WTC11 (cell line): Measurements from ENCODE around the gene SLC25A6. TPM values are rescaled to one million over a fixed set of nuclear protein-coding genes. Genes with fewer than 3 reads are reported as not detected.

ENCODE experiments used
- ATAC-seq: fragments of 200-7000 bp; cut with Tn5 transposase; 2 replicates; pipeline ENCODE4 v1.10.0; 2021; ENCODE audit warnings: mild to moderate bottlenecking, moderate library complexity
- CTCF ChIA-PET: fragments of 300-600 bp; sonication (Branson Sonifier 250); formaldehyde crosslinking; loops from one replicate; lab custom pipeline; 2021; ENCODE audit warnings: antibody characterized with exemption; lab: Charles Lee
- POLR2A ChIA-PET: fragments of 350-600 bp; sonication (Branson Sonifier 250); formaldehyde crosslinking; loops from one replicate; lab custom pipeline; 2021; ENCODE audit warnings: antibody characterized with exemption; lab: Charles Lee
- DNase-seq: peaks from one replicate; pipeline ENCODE4 v3.0.0; 2021; ENCODE audit warnings: low spot score
- H3K27ac Mint-ChIP-seq: 2 replicates; pipeline ENCODE4 v1.8.0; 2021; ENCODE audit warnings: mixed read lengths
- H3K27me3 Mint-ChIP-seq: 2 replicates; pipeline ENCODE4 v1.8.0; 2021; ENCODE audit warnings: low read depth, mild to moderate bottlenecking, moderate library complexity, mixed read lengths
- H3K36me3 Mint-ChIP-seq: 2 replicates; pipeline ENCODE4 v1.8.0; 2021; ENCODE audit warnings: mixed read lengths
- H3K4me1 Mint-ChIP-seq: 2 replicates; pipeline ENCODE4 v1.8.0; 2022; ENCODE audit warnings: mixed read lengths
- H3K4me3 Mint-ChIP-seq: 2 replicates; pipeline ENCODE4 v1.8.0; 2021; ENCODE audit warnings: mild to moderate bottlenecking, moderate library complexity, mixed read lengths
- H3K9me3 Mint-ChIP-seq: 2 replicates; pipeline ENCODE4 v1.8.0; 2021; ENCODE audit warnings: mixed read lengths
- ATF1 ChIP-seq: sonication (generic); formaldehyde crosslinking; IDR thresholded peaks from 2 replicates; pipeline ENCODE4 v1.8.1; 2023; ENCODE audit warnings: mild to moderate bottlenecking, moderate library complexity, missing genetic modification reagents
- E2F1 ChIP-seq: sonication (generic); formaldehyde crosslinking; IDR thresholded peaks from 2 replicates; pipeline ENCODE4 v1.8.0; 2022; ENCODE audit warnings: mild to moderate bottlenecking, missing genetic modification reagents
- ELF4 ChIP-seq: sonication (generic); formaldehyde crosslinking; IDR thresholded peaks from 2 replicates; pipeline ENCODE4 v1.8.1; 2022; ENCODE audit warnings: low read depth, mild to moderate bottlenecking, moderate library complexity, missing genetic modification reagents
- EMX1 ChIP-seq: fragments of 250-450 bp; sonication (Bioruptor Pico); IDR thresholded peaks from 2 replicates; pipeline ENCODE4 v1.8.0; 2021; ENCODE audit warnings: mild to moderate bottlenecking
- ETV6 ChIP-seq: sonication (generic); formaldehyde crosslinking; IDR thresholded peaks from 2 replicates; pipeline ENCODE4 v1.8.1; 2022; ENCODE audit warnings: mild to moderate bottlenecking, missing genetic modification reagents
- FOXJ3 ChIP-seq: sonication (generic); formaldehyde crosslinking; IDR thresholded peaks from 2 replicates; pipeline ENCODE4 v1.9.0; 2021; ENCODE audit warnings: missing genetic modification reagents, mild to moderate bottlenecking, borderline replicate concordance
- GABPB1 ChIP-seq: sonication (generic); formaldehyde crosslinking; IDR thresholded peaks from 2 replicates; pipeline ENCODE4 v1.8.1; 2023; ENCODE audit warnings: mild to moderate bottlenecking, missing genetic modification reagents
- GRHL2 ChIP-seq: fragments of 250-450 bp; sonication (Bioruptor Pico); IDR thresholded peaks from 2 replicates; pipeline ENCODE4 v1.8.0; 2022; ENCODE audit warnings: mild to moderate bottlenecking, moderate library complexity; ENCODE audit not compliant: insufficient replicate concordance, severe bottlenecking
- GTF2I ChIP-seq: fragments of 250-450 bp; sonication (Bioruptor Pico); conservative IDR thresholded peaks from 2 replicates; pipeline ENCODE4 v1.4.0; 2021; ENCODE audit warnings: mild to moderate bottlenecking
- MYBL2 ChIP-seq: sonication (generic); formaldehyde crosslinking; IDR thresholded peaks from 2 replicates; pipeline ENCODE4 v1.8.1; 2023; ENCODE audit warnings: mild to moderate bottlenecking, moderate library complexity, missing genetic modification reagents
- NFYB ChIP-seq: sonication (generic); formaldehyde crosslinking; conservative IDR thresholded peaks from 2 replicates; pipeline ENCODE4 v1.8.0; 2022; ENCODE audit warnings: low read depth, missing genetic modification reagents
- OVOL2 ChIP-seq: fragments of 250-450 bp; sonication (Bioruptor Pico); IDR thresholded peaks from 2 replicates; pipeline ENCODE4 v1.9.0; 2021; ENCODE audit warnings: mild to moderate bottlenecking, borderline replicate concordance
- PRRX2 ChIP-seq: fragments of 250-450 bp; sonication (Bioruptor Pico); IDR thresholded peaks from 2 replicates; pipeline ENCODE4 v1.8.0; 2021; ENCODE audit warnings: mild to moderate bottlenecking
- SOX15 ChIP-seq: fragments of 250-450 bp; sonication (Bioruptor Pico); IDR thresholded peaks from 2 replicates; pipeline ENCODE4 v1.9.0; 2021; ENCODE audit warnings: mild to moderate bottlenecking
- ZNF219 ChIP-seq: sonication (generic); formaldehyde crosslinking; IDR thresholded peaks from 2 replicates; pipeline ENCODE4 v1.8.0; 2023; ENCODE audit warnings: missing genetic modification reagents, mild to moderate bottlenecking, borderline replicate concordance
- ZNF317 ChIP-seq: sonication (generic); formaldehyde crosslinking; IDR thresholded peaks from 2 replicates; pipeline ENCODE4 v1.8.1; 2023; ENCODE audit warnings: low read depth, mild to moderate bottlenecking, moderate library complexity, missing genetic modification reagents, borderline replicate concordance
- ZNF396 ChIP-seq: fragments of 250-450 bp; sonication (Bioruptor Pico); IDR thresholded peaks from 2 replicates; pipeline ENCODE4 v1.8.0; 2021; ENCODE audit warnings: mild to moderate bottlenecking, moderate library complexity, borderline replicate concordance
- ZNF416 ChIP-seq: fragments of 250-450 bp; sonication (Bioruptor Pico); IDR thresholded peaks from 2 replicates; pipeline ENCODE4 v1.9.0; 2021; ENCODE audit warnings: mild to moderate bottlenecking, inconsistent platforms
- total RNA-seq: library from RNA; stranded (reverse); gene quantifications from 3 replicates; pipeline ENCODE4 v1.2.3, GENCODE V29; 2021
- TF ChIP-seq, protein P1 (sequence below): sonication (generic); formaldehyde crosslinking; IDR thresholded peaks from 2 replicates; pipeline ENCODE4 v1.8.1; 2022; ENCODE audit warnings: missing genetic modification reagents, borderline replicate concordance
- TF ChIP-seq, protein P2 (sequence below): sonication (generic); formaldehyde crosslinking; IDR thresholded peaks from 2 replicates; pipeline ENCODE4 v1.8.0; 2023; ENCODE audit warnings: missing genetic modification reagents, mild to moderate bottlenecking, borderline replicate concordance
- TF ChIP-seq, protein P3 (sequence below): sonication (generic); formaldehyde crosslinking; IDR thresholded peaks from 2 replicates; pipeline ENCODE4 v1.8.0; 2022; ENCODE audit warnings: mild to moderate bottlenecking, missing genetic modification reagents
- TF ChIP-seq, protein P4 (sequence below): sonication (generic); formaldehyde crosslinking; IDR thresholded peaks from 2 replicates; pipeline ENCODE4 v1.8.1; 2022; ENCODE audit warnings: mild to moderate bottlenecking, missing genetic modification reagents, moderate library complexity, borderline replicate concordance
- TF ChIP-seq, protein P5 (sequence below): sonication (generic); formaldehyde crosslinking; IDR thresholded peaks from 2 replicates; pipeline ENCODE4 v1.8.1; 2023; ENCODE audit warnings: mild to moderate bottlenecking, missing genetic modification reagents

SLC25A6 gene
- total RNA-seq, 1 experiment from 2014 or later: 627 TPM

DNA sequence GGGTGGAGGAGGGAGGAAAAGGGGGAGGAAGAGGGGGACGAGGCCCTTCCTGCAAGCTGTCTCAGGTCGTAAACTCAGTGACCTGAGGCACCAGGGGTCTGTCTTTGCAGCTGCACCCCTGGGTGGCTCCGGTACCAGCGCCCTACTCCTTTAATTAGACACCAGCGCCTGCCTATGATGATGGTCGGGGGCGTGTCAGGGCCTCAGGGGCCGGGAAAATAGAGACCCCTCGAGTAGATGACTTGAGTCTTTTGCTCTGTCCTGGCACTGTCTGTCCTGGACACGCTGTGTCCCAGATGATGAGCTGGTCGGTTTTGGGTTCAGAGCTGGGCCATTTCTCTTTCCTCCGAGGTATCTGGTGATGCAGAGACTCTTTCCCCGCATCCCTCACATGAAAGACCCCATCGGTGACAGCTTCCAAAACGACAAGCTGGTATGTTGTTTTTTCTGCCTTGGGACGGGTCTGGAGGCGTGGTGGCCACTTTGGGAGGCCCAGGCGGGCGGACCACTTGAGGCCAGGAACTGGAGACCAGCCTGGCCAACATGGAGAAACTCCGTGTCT is 11.2 kb downstream of the SLC25A6 start (continued):
- TF ChIP-seq FOXJ3 (CRISPR knock-in tag): no peak
- no peak for TF ChIP-seq ETV6
- TF ChIP-seq GABPB1: no peak
- TF ChIP-seq, all 79 proteins: peak for 9

DNA sequence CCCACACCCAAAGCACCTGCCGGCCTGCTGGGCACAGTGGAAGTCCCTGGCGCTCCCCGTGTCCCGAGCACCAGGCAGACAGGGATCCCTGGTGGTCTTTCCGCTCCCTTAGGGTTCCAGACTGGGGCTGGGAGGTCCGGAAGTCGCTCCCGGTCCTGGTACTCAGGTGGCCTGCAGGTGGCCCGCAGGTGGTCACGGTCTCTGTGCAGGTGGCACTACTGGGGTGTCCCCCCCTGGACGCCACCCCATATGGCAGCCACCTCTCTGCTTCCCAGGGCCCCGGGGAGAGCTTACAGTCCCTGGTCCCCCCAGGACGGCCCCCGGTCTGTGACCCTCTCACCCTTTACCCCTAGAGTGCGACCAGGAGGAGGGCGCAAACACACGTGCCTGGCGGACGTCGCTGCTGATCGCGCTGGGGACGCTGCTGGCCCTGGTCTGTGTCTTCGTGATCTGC is 13.6 kb downstream of the SLC25A6 start:
- DNase-seq: no peak
- ChIA-PET POLR2A (no interaction called here), CTCF (no interaction called here)
- H3K27ac Mint-ChIP-seq: no peak overlapping the region
- H3K4me1 Mint-ChIP-seq: peaks cover 8% of the 10 kb centered on the region
- no peak overlapping the region for H3K4me3 Mint-ChIP-seq
- no peaks in the 10 kb centered on the region for H3K9me3 Mint-ChIP-seq
- no peak for ATAC-seq
- TF ChIP-seq ZNF219 (CRISPR knock-in tag): no peak
- no peak for TF ChIP-seq ETV6
- TF ChIP-seq, protein P1, sequence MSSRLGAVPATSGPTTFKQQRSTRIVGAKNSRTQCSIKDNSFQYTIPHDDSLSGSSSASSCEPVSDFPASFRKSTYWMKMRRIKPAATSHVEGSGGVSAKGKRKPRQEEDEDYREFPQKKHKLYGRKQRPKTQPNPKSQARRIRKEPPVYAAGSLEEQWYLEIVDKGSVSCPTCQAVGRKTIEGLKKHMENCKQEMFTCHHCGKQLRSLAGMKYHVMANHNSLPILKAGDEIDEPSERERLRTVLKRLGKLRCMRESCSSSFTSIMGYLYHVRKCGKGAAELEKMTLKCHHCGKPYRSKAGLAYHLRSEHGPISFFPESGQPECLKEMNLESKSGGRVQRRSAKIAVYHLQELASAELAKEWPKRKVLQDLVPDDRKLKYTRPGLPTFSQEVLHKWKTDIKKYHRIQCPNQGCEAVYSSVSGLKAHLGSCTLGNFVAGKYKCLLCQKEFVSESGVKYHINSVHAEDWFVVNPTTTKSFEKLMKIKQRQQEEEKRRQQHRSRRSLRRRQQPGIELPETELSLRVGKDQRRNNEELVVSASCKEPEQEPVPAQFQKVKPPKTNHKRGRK (CRISPR knock-in tag): no peak
- TF ChIP-seq, protein P2, sequence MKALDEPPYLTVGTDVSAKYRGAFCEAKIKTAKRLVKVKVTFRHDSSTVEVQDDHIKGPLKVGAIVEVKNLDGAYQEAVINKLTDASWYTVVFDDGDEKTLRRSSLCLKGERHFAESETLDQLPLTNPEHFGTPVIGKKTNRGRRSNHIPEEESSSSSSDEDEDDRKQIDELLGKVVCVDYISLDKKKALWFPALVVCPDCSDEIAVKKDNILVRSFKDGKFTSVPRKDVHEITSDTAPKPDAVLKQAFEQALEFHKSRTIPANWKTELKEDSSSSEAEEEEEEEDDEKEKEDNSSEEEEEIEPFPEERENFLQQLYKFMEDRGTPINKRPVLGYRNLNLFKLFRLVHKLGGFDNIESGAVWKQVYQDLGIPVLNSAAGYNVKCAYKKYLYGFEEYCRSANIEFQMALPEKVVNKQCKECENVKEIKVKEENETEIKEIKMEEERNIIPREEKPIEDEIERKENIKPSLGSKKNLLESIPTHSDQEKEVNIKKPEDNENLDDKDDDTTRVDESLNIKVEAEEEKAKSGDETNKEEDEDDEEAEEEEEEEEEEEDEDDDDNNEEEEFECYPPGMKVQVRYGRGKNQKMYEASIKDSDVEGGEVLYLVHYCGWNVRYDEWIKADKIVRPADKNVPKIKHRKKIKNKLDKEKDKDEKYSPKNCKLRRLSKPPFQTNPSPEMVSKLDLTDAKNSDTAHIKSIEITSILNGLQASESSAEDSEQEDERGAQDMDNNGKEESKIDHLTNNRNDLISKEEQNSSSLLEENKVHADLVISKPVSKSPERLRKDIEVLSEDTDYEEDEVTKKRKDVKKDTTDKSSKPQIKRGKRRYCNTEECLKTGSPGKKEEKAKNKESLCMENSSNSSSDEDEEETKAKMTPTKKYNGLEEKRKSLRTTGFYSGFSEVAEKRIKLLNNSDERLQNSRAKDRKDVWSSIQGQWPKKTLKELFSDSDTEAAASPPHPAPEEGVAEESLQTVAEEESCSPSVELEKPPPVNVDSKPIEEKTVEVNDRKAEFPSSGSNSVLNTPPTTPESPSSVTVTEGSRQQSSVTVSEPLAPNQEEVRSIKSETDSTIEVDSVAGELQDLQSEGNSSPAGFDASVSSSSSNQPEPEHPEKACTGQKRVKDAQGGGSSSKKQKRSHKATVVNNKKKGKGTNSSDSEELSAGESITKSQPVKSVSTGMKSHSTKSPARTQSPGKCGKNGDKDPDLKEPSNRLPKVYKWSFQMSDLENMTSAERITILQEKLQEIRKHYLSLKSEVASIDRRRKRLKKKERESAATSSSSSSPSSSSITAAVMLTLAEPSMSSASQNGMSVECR (CRISPR knock-in tag): no peak
- TF ChIP-seq, protein P3, sequence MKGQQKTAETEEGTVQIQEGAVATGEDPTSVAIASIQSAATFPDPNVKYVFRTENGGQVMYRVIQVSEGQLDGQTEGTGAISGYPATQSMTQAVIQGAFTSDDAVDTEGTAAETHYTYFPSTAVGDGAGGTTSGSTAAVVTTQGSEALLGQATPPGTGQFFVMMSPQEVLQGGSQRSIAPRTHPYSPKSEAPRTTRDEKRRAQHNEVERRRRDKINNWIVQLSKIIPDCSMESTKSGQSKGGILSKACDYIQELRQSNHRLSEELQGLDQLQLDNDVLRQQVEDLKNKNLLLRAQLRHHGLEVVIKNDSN (CRISPR knock-in tag): no peak
- no peak for TF ChIP-seq E2F1 (CRISPR knock-in tag)
- TF ChIP-seq PRRX2: no peak
- TF ChIP-seq EMX1 (CRISPR knock-in tag): no peak
- no peak for TF ChIP-seq GABPB1
- TF ChIP-seq SOX15 (CRISPR knock-in tag): no peak
- TF ChIP-seq ZNF317 (CRISPR knock-in tag): no peak
- TF ChIP-seq GRHL2 (CRISPR knock-in tag): no peak
- TF ChIP-seq OVOL2 (CRISPR knock-in tag): no peak
- no peak for TF ChIP-seq ZNF416 (CRISPR knock-in tag)
- no peak for TF ChIP-seq ZNF396
- no peak for TF ChIP-seq MYBL2 (CRISPR knock-in tag)
- TF ChIP-seq, all 79 proteins: peak for 0
- Mint-ChIP-seq H3K36me3 (peaks cover 3% of the 10 kb centered on the region; the same call in 1 of the 2 replicates), H3K27me3 (no peaks in the 10 kb centered on the region)

DNA sequence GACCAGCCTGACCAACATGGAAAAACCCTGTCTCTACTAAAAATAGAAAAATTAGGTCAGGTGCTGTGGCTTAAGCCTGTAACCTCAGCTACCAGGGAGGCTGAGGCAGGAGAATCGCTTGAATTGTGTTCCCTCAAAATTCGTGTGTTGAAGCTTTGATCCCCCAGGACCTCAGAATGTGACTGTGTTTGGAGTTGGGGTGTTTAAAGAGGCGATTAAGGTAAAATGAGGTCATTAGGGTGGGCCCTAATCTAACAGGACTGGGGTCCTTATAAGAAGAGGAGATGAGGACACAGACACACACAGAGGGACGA is 23.6 kb downstream of the SLC25A6 start:
- no peak for ATAC-seq
- TF ChIP-seq ELF4: no peak
- TF ChIP-seq ATF1: no peak
- TF ChIP-seq, protein P4, sequence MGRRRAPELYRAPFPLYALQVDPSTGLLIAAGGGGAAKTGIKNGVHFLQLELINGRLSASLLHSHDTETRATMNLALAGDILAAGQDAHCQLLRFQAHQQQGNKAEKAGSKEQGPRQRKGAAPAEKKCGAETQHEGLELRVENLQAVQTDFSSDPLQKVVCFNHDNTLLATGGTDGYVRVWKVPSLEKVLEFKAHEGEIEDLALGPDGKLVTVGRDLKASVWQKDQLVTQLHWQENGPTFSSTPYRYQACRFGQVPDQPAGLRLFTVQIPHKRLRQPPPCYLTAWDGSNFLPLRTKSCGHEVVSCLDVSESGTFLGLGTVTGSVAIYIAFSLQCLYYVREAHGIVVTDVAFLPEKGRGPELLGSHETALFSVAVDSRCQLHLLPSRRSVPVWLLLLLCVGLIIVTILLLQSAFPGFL (CRISPR knock-in tag): no peak
- TF ChIP-seq, protein P5, sequence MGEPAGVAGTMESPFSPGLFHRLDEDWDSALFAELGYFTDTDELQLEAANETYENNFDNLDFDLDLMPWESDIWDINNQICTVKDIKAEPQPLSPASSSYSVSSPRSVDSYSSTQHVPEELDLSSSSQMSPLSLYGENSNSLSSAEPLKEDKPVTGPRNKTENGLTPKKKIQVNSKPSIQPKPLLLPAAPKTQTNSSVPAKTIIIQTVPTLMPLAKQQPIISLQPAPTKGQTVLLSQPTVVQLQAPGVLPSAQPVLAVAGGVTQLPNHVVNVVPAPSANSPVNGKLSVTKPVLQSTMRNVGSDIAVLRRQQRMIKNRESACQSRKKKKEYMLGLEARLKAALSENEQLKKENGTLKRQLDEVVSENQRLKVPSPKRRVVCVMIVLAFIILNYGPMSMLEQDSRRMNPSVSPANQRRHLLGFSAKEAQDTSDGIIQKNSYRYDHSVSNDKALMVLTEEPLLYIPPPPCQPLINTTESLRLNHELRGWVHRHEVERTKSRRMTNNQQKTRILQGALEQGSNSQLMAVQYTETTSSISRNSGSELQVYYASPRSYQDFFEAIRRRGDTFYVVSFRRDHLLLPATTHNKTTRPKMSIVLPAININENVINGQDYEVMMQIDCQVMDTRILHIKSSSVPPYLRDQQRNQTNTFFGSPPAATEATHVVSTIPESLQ (CRISPR knock-in tag): no peak
- TF ChIP-seq GTF2I: no peak
- TF ChIP-seq NFYB (CRISPR knock-in tag): no peak

More for the DNA sequence above, 23.6 kb downstream of the SLC25A6 start:
- ChIA-PET POLR2A (no interaction called here), CTCF (no interaction called here)
- H3K27me3 Mint-ChIP-seq: no peaks in the 10 kb centered on the region
- H3K4me3 Mint-ChIP-seq: no peak overlapping the region
- 0 out of 2 replicates have a peak overlapping the region, but pooled peaks have one; percentile 12 for H3K27ac Mint-ChIP-seq
- DNase-seq: no peak
- no peaks in the 10 kb centered on the region for H3K4me1 Mint-ChIP-seq
- peaks cover 5% of the 10 kb centered on the region; the same call in 1 of the 2 replicates for H3K36me3 Mint-ChIP-seq
- no peaks in the 10 kb centered on the region for H3K9me3 Mint-ChIP-seq
